GM08714 (cell line): ENCODE measurements around the gene PRKRA.

Experiments used
- H3K4me3 ChIP-seq: fragments of 200-500 bp; sonication (Bioruptor generic); 2 replicates; pipeline ENCODE4 v1.5.1; 2014; ENCODE audit warnings: mild to moderate bottlenecking, low read length, inconsistent platforms
- ZNF274 ChIP-seq: IDR thresholded peaks from 2 replicates; pipeline ENCODE4 v1.6.1; 2012; ENCODE audit warnings: mild to moderate bottlenecking, low read depth, low read length

Gene PRKRA

DNA sequence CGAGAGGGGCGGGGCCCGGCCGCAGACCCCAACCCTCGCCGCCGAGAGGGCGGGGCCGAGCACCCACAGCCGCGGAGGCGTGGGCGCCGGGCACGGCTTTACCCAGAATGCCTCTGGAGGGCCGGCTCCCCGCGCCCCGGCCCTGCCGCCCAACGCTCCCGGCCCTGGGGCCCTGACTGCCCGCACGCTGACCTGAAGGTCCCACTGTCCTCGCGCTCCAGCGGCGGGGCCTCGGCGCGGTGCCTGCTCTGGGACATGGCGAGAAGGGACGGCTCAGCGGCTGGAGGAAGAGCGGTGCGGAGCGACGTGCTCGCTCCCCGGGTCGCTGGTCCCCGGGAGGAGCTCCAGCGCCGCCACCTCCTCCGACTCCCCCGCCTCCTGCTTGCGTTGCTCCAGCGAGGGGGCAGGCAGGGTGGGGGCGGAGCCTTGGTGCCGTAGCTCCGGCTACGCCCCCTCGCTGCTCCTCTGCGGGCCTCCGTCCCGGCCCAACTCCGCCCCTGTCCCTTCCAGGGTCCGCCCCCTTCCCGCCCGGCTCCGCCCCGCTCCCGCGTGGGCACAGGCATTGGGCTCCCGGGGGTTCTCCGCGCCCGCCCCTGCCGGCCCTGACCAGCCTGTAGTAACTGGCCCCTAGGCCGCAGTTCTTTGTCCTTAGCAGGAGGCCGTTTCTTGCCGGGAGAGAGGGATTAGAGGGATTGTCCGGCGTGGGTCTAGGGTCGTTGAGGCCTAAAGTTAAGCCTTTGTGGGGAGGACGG lies at the start of gene PRKRA, which contains the start of gene PJVK:
Gene PRKRA (minus strand): TSS at position 402 of the 752 bp plus-strand sequence. CDS start 145 bp downstream, at position 257.
Gene PJVK (plus strand): TSS at position 605 of the 752 bp plus-strand sequence. CDS start 2,032 bp downstream, outside the sequence.
- no peak for TF ChIP-seq ZNF274
- peak within 1 kb of the TSS; percentile 90 for H3K4me3 ChIP-seq

DNA sequence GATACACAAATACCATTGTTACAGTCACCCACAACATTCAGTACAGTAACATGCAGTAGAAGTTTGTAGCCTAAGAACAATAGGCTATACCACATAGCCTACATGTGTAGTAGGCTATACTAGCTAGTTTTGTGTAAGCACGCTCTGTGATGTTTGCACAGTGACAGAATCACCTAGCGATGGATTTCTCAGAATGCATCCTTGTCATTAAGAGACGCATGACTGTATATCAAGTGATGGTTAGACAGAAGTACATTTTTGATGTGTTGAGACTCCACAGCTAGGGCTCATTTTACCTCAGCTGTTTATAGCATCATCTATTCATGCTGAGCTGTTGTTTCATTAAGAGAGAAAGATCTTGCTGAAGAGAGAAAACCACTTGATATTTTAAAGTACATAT lies 48.7 kb upstream of the PRKRA start:
- H3K4me3 ChIP-seq: no peak overlapping the region
- TF ChIP-seq ZNF274: no peak

DNA sequence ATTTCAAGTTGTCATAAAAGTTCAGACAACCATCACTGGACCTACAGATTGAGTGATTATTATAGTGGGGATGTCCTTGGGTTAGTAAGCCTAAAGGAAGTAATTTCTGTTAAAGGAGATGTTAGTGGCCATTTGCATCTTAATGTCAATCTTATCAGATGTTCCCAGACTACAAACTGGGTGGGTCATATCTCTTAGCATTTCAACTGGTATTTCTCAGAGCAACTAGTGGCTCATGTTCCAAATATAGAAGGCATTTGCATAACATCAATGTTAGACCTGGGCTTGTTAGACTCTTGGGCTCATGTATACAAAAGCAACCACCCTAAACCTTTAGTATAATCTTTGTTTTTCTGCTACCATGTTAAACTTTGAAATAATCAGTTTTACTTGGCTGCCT lies 47.2 kb upstream of the PRKRA start:
- no peak for TF ChIP-seq ZNF274
- H3K4me3 ChIP-seq: no peak overlapping the region

DNA sequence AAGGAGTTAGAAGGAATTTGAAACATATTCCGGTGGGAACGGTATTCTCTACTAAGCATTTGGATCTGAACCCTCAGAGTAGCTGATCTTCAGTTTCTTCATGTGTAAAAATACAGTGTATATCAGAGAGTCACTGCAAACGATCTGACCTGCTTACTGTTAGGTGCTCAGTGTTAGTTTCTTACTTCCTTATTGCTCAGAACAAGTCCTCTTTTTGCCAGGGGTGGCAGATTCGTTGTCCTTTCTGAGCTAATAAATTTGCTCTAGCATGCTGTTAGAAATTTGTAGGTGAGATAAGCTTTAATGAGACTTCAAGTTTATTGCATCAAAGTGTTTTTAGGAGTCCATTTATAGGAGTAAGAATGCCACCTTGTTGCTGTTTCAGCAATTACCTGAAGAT lies 45.1 kb upstream of the PRKRA start:
- no peak for TF ChIP-seq ZNF274
- H3K4me3 ChIP-seq: no peak overlapping the region

DNA sequence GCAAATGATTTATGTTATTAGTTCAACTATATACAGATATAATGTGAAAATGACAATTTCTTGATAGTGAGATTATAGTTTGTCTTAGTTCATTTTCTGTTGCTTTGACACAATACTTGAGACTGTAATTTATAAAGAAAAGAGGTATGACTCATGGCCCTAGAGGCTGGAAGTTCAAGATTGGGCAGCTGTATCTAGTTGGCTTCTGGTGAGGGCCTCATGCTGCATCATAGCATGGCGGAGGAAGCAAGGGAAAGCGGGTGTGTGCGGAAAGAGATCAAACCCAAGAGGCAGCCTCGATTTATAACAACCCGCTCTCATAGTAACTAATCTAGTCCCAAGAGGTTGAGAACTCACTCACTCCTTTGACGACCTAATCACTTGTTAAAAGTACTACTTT lies 40.6 kb upstream of the PRKRA start:
- H3K4me3 ChIP-seq: no peak overlapping the region
- TF ChIP-seq ZNF274: no peak

DNA sequence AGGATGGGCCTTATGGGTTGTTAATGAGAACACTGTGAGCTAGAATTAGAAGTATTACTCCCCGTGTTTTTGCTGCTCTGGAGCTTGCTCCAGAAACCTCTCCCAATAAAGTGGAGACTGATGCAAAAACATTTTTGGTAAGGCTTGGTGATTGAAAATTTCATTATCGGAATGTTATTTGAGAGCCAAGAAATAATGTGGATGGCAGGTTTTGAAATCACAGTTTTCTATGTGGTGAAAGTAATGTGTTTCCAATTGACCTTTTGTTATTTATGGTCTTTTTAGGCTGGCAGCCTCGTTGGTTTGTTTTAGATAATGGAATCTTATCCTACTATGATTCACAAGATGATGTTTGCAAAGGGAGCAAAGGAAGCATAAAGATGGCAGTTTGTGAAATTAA lies 34.4 kb upstream of the PRKRA start:
- H3K4me3 ChIP-seq: no peak overlapping the region
- TF ChIP-seq ZNF274: no peak

DNA sequence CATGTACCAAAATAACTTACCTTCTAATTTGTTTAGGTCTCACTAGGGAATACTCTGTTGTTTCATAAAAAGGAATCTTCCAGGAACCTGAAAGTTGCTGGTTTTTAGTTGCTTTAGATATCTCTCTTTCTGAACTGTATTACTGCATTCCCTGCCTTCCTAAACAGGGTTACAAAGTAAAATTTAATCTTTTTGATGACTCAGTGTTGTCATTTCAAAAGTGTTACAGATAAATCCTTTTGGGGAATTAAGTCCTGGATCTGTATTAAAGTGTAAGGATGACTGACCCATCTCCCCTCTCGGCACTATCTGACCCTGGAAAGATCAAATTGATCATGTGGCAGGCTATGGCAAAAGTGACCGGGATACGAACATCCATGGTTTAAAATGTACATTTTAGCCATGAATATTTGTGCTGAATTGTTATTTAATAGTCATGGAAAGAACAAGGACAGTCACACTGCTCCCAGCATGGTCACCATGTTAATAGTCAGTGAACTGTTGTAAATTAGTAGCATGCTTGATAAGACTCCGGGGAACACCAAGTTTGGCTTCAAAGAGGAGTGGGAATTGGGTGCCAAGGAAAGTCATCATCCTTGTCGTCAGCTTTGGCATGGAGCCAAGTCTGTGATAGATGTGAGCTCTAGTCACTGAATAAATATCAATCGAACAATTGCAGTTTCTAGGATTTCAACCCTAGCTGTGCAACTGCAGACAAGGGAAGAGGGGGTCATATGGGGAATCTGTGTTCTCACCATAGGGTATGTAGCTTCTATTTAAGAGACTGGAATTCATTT lies 33.5 kb upstream of the PRKRA start:
- H3K4me3 ChIP-seq: no peak overlapping the region
- TF ChIP-seq ZNF274: no peak

DNA sequence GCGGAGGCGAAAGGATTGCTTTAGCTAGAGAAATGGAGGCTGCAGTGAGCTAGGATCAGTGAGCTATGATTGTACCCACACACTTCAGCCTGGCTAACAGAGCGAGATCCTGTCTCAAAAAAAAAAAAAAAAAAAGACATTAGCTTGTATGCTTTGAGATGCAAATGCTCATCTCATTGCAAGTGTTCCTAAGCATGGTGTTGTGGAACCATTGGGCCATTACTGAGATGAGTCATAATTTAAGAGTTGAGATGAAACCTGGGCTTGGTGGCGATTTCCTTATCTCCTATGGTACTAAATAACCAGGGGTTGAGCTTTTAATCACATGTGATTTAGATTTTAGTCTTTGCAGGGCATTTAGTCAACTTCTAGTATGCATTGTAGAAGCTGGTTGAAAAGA lies 31.5 kb upstream of the PRKRA start:
- H3K4me3 ChIP-seq: peak overlapping the region; percentile 72
- no peak for TF ChIP-seq ZNF274

DNA sequence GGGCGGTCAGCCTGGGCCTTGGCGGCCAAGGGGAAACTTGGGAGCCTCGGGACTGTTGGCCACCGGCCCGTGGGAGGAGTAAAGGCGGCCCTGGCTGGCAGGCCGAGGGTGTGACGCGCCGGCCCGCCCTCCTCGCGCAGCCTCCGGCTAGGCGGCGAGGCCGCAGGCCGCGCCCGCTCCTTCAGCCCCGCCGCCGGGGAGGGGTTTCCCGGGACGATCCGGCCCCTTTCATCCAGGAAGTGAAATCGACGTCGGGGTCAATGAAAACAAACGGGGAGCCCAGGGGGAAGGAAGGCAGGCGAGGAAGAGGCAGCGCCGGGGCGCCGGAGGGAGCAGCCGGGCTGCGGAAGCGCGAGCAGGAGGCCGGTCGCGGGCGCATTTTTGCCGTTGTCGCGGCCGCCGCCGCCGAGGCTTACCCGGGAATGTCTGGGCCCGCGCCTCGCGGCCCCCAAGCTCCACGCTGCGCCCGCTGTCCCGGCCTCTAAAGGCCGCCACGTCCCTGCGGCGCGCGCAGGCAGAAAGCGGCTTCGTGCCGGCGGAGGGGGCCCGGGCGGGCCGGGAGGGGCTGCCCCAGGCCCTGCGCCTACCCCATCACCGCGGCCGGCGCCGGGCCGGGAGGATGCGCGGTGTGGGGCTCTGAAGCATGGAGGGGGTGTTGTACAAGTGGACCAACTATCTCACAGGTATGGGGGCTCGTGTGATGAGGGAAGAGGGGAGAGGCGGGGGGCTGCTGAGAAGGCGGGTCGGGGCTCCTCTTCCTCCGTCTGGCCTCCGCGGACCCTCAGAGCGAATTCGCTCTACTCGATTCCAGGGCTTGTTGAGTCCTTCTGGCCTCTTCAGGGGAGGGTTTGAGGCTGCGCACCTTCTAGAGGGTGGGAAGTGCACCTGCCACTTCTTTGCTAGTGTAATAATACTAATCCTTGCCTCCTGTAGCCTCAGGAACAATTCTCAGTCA lies 29.5 kb upstream of the PRKRA start, which contains the start of gene PLEKHA3:
Gene PLEKHA3 (plus strand): TSS at position 231 of the 955 bp plus-strand sequence. CDS start 413 bp downstream, at position 644.
- peak within 1 kb of the TSS; percentile 72 for H3K4me3 ChIP-seq
- no peak for TF ChIP-seq ZNF274

DNA sequence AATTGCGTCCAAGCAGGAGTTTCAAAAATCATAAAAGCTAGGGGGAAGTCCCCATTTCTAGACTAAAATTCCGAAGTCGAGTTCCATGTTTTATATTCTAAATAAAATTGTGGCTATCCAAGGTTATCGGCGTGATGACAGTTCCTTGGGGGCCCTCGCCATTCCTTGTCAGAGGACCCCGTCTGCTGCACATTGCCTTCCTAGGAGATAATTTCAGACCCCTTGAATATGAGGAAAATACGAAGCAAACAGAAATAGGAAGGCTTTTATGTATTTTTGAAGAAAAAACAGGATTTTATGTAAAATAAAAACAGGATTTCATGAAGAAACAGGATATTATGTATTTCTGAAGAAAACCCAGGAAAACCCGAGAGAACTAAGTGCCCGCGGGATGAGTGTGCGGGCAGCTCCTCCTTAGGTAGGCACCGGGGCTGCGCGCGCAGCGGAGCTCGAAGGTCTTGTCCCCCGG lies 28.8 kb upstream of the PRKRA start:
- H3K4me3 ChIP-seq: peak overlapping the region; percentile 72; the same call in 1 of the 2 replicates
- no peak for TF ChIP-seq ZNF274

DNA sequence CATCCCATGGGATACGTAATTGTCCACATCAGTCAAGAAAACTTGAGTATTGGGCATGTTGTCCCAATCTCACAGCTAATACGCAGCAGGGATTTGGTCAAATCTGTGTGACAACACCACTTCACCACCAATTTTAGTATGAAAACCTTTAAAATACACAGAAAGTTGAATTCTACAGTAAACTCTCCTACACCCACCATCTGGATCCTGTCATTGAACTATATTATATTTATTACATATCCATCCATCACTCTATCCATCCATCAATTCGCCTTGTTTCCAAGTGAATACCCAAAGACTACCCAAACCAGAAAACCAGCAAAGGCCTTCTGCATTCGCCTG lies 28.3 kb upstream of the PRKRA start:
- TF ChIP-seq ZNF274: no peak
- H3K4me3 ChIP-seq: no peak overlapping the region

DNA sequence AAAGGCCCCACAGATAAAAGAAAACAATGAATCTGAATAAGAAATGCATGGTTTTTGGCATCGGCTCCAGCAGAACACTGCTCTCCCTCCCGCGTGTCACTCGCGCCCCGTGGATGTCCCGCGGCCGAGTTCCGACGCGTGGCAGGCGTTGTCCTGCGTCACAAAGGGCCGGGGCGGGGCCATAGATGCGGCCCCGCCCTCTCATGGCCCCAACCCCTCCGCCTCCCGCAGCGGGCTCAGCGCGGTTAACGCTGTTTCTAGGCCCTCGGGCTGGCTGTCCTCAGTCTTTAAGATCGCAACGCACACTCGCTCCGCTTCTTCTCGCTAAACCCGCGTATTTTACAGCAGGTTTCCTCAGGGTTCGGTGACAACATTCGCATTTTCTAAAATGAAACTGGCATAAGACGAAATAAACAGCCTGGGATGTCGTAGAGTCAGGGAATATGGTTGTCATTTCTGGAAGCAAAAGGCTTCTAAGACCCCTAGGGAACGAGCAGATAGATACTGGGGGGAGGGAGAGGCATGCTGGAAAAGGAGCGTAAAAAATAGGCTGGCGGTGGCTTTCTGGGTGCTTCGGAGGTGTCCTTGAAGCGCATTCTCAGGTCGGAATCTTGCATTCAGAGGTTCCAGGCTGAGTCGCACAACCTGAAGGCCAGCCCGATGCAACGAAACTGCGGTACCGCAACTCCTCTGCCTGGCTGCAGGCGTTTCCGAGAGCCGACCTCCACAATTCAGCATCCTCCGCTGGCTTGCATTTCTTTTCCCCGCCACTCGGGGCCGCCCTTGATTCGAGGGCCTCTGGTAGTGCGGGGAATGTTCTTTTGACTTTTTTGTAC lies 27.7 kb upstream of the PRKRA start, which contains the start of gene FKBP7:
Gene FKBP7 (minus strand): TSS at position 162 of the 836 bp plus-strand sequence. CDS start 101 bp downstream, at position 61.
- H3K4me3 ChIP-seq: peak within 1 kb of the TSS; percentile 98
- no peak for TF ChIP-seq ZNF274

DNA sequence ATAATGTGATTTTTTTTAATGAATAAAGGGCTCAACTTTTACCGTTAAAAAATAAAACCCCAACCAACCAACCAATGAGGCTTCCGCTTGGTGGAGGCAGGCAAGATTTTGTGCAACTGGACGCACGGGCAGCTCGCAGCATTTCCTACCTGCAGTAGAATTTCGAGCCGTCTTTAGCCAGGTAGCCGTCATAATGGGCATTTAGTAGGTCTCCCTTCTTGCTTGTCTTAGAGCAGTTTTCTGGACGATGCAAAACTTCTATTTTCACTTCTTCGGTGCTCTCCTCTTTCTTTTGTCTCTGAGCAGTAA lies 27.1 kb upstream of the PRKRA start:
- peak overlapping the region; percentile 98 for H3K4me3 ChIP-seq
- no peak for TF ChIP-seq ZNF274
